ENCODE data around the gene BSN.

Gene BSN

GRCh38 chr3:49673121-49673714, 118.9 kb downstream of the BSN start:
- in situ Hi-C loops (cut with HindIII; ENCODE audit: low pct_ligation_motif_present, low sequenced_read_pairs) = loop anchor here (25.0 kb wide), 1 partner anchor 111 kb away; the partner anchor contains the start of gene BSN
- TF ChIP-seq CTCF (IDR thresholded peaks at IDR 0.05; ENCODE audit: low read depth, low read length, missing control alignments) = no peak
- H3K4me3 ChIP-seq (ENCODE audit: low read depth, low read length) = peak overlapping the region; percentile 76
- peaks cover 16% of the 10 kb centered on the region for H3K36me3 ChIP-seq (replicated peaks)
- no peak for DNase-seq
- peak overlapping the region; percentile 75 for H3K27ac ChIP-seq
- H3K27me3 ChIP-seq (replicated peaks) = no peaks in the 10 kb centered on the region

- peak; percentile 96 for DNase-seq
- in situ Hi-C loops (cut with HindIII; ENCODE audit: low pct_ligation_motif_present, low sequenced_read_pairs) = loop anchor here (25.0 kb wide), 1 partner anchor 112 kb away; the partner anchor contains the start of gene BSN
- Histone ChIP-seq H3K4me3 (ENCODE audit: low read depth, low read length) (peak within 1 kb of the TSS; percentile 76), H3K36me3 (replicated peaks) (peaks cover 22% of the 10 kb centered on the region), H3K27me3 (replicated peaks) (no peaks in the 10 kb centered on the region), H3K27ac (peak within 1 kb of the TSS; percentile 75)
- no peak for TF ChIP-seq CTCF (IDR thresholded peaks at IDR 0.05; ENCODE audit: low read depth, low read length, missing control alignments)
Measured at GRCh38 chr3:49673715-49674496, 119.6 kb downstream of the BSN start, which contains the start of gene APEH. TSS of gene APEH (plus strand) at chr3:49674351. CDS start at chr3:49674402, 51 bp downstream.

- in situ Hi-C loops (cut with HindIII; ENCODE audit: low pct_ligation_motif_present, low sequenced_read_pairs) = loop anchor here (25.0 kb wide), 1 partner anchor 112 kb away; the partner anchor contains the start of gene BSN
- peaks cover 29% of the 10 kb centered on the region for H3K36me3 ChIP-seq (replicated peaks)
- no peak for TF ChIP-seq CTCF (IDR thresholded peaks at IDR 0.05; ENCODE audit: low read depth, low read length, missing control alignments)
- H3K4me3 ChIP-seq (ENCODE audit: low read depth, low read length) = peak overlapping the region; percentile 76
- no peaks in the 10 kb centered on the region for H3K27me3 ChIP-seq (replicated peaks)
- H3K27ac ChIP-seq = peak overlapping the region; percentile 75
- DNase-seq = no peak
Measured at GRCh38 chr3:49674497-49674983, 120.3 kb downstream of the BSN start.

GRCh38 chr3:49675912-49676311, 121.6 kb downstream of the BSN start:
- Histone ChIP-seq H3K4me3 (ENCODE audit: low read depth, low read length) (no peak overlapping the region), H3K36me3 (replicated peaks) (peaks cover 39% of the 10 kb centered on the region), H3K27ac (no peak overlapping the region), H3K27me3 (replicated peaks) (no peaks in the 10 kb centered on the region)
- in situ Hi-C loops (cut with HindIII; ENCODE audit: low pct_ligation_motif_present, low sequenced_read_pairs) = no loop called here
- no peak for TF ChIP-seq CTCF (IDR thresholded peaks at IDR 0.05; ENCODE audit: low read depth, low read length, missing control alignments)
- DNase-seq = no peak

GRCh38 chr3:49680493-49681231, 126.4 kb downstream of the BSN start:
- H3K4me3 ChIP-seq (ENCODE audit: low read depth, low read length) = no peak overlapping the region
- H3K27ac ChIP-seq = no peak overlapping the region
- no peaks in the 10 kb centered on the region for H3K27me3 ChIP-seq (replicated peaks)
- DNase-seq = no peak
- in situ Hi-C loops (cut with HindIII; ENCODE audit: low pct_ligation_motif_present, low sequenced_read_pairs) = no loop called here
- no peak for TF ChIP-seq CTCF (IDR thresholded peaks at IDR 0.05; ENCODE audit: low read depth, low read length, missing control alignments)
- peaks cover 66% of the 10 kb centered on the region for H3K36me3 ChIP-seq (replicated peaks)

All from brain microvascular endothelial cell (primary cell).